ENCODE data around the gene SPANXC.
A peak's percentile ranks its signal among the peaks of the same experiment; 100 is the strongest.
"Not testable (repeated sequence)": the region's sequence is repeated elsewhere in the genome, so short reads cannot be mapped to it uniquely, and the experiment has no call there.

Gene SPANXC

GRCh38 chrX:141242417-141242816, at the start of gene SPANXC:
SPANXC (minus strand) TSS chrX:141242517; CDS start chrX:141242457, 60 bp downstream.
- not testable (repeated sequence) for DNase-seq (ENCODE audit: low read depth, low spot score)

- DNase-seq (ENCODE audit: low read depth, low spot score), result no peak
Measured at GRCh38 chrX:141279476-141279875, 37.2 kb upstream of the SPANXC start.

- peak; percentile 48 for DNase-seq (ENCODE audit: low read depth, low spot score)
Measured at GRCh38 chrX:141278306-141278705, 36.0 kb upstream of the SPANXC start.

GRCh38 chrX:141258080-141258479, 15.8 kb upstream of the SPANXC start:
- no peak for DNase-seq (ENCODE audit: low read depth, low spot score)

- no peak for DNase-seq (ENCODE audit: low read depth, low spot score)
Measured at GRCh38 chrX:141221611-141222010, 20.7 kb downstream of the SPANXC start.

GRCh38 chrX:141220342-141221008, 21.8 kb downstream of the SPANXC start:
- no peak for DNase-seq (ENCODE audit: low read depth, low spot score)

GRCh38 chrX:141214196-141214595, 28.1 kb downstream of the SPANXC start:
- DNase-seq (ENCODE audit: low read depth, low spot score), result no peak

- no peak for DNase-seq (ENCODE audit: low read depth, low spot score)
Measured at GRCh38 chrX:141201962-141202361, 40.4 kb downstream of the SPANXC start.
